AG08395 (cell line): ENCODE measurements around the gene ZDHHC14.
A peak's percentile ranks its signal among the peaks of the same experiment; 100 is the strongest.
"Not testable (repeated sequence)": the region's sequence is repeated elsewhere in the genome, so short reads cannot be mapped to it uniquely, and the experiment has no call there.

Experiments used
- DNase-seq: peaks from one replicate; pipeline ENCODE4 v3.0.0; 2012; ENCODE audit warnings: mixed read lengths, low spot score

Gene ZDHHC14

GRCh38 chr6:157445277-157446009, 64.5 kb downstream of the ZDHHC14 start:
- DNase-seq = no peak

- no peak for DNase-seq
Observed at GRCh38 chr6:157447735-157448134, 66.7 kb downstream of the ZDHHC14 start.

- DNase-seq = no peak
Observed at GRCh38 chr6:157449610-157450009, 68.6 kb downstream of the ZDHHC14 start.

GRCh38 chr6:157450931-157451742, 70.1 kb downstream of the ZDHHC14 start:
- no peak for DNase-seq

- DNase-seq = no peak
Observed at GRCh38 chr6:157452096-157452495, 71.1 kb downstream of the ZDHHC14 start.

GRCh38 chr6:157453131-157453530, 72.1 kb downstream of the ZDHHC14 start:
- DNase-seq = no peak

- no peak for DNase-seq
Observed at GRCh38 chr6:157453978-157454377, 73.0 kb downstream of the ZDHHC14 start.

GRCh38 chr6:157454762-157455714, 74.0 kb downstream of the ZDHHC14 start:
- no peak for DNase-seq

- DNase-seq = no peak
Observed at GRCh38 chr6:157455731-157456523, 74.9 kb downstream of the ZDHHC14 start.

- DNase-seq = no peak
Observed at GRCh38 chr6:157456524-157456829, 75.5 kb downstream of the ZDHHC14 start.

GRCh38 chr6:157457787-157458186, 76.8 kb downstream of the ZDHHC14 start:
- DNase-seq = no peak

GRCh38 chr6:157459327-157459726, 78.3 kb downstream of the ZDHHC14 start:
- no peak for DNase-seq

GRCh38 chr6:157460182-157460999, 79.4 kb downstream of the ZDHHC14 start:
- DNase-seq = peak; percentile 28

GRCh38 chr6:157461000-157461915, 80.3 kb downstream of the ZDHHC14 start:
- no peak for DNase-seq

- DNase-seq = no peak
Observed at GRCh38 chr6:157462956-157463742, 82.2 kb downstream of the ZDHHC14 start.

GRCh38 chr6:157463743-157464135, 82.7 kb downstream of the ZDHHC14 start:
- not testable (repeated sequence) for DNase-seq

GRCh38 chr6:157464653-157465535, 83.9 kb downstream of the ZDHHC14 start:
- no peak for DNase-seq

- no peak for DNase-seq
Observed at GRCh38 chr6:157466342-157466648, 85.3 kb downstream of the ZDHHC14 start.
